ENCODE data around the gene SDC1.

DNA sequence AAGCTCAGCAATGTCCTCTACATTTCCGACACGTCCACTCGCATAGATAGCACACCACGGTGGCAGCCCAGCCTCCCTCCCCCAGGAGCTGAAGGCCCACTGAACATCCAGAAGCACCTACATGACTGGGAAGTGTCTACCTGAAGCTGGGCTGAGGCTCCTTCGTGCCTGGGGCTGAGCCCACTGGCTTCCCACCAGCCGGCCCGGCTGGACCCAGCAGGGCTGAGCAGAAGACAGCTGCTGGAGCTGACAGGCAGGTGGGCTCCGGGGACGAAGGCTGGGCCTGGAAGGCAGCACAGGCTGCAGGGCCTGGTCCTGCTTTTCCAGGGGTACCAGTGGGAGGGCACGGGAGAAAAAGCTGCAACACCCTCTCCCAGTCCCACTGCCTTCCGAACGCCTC is 13.5 kb downstream of the SDC1 start:
- TF ChIP-seq, protein P1, sequence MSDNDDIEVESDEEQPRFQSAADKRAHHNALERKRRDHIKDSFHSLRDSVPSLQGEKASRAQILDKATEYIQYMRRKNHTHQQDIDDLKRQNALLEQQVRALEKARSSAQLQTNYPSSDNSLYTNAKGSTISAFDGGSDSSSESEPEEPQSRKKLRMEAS (IDR thresholded peaks at IDR 0.05): no peak
- TF ChIP-seq FOXM1 (IDR thresholded peaks at IDR 0.05; ENCODE audit: borderline replicate concordance, low read depth) (no peak), CREB1 (IDR thresholded peaks at IDR 0.05; ENCODE audit: low read depth) (no peak), TEAD4 (IDR thresholded peaks at IDR 0.05) (no peak), EP300 (IDR thresholded peaks at IDR 0.05; ENCODE audit: borderline replicate concordance) (no peak), CEBPB (IDR thresholded peaks at IDR 0.05) (no peak), ZBTB7A (IDR thresholded peaks at IDR 0.05; ENCODE audit: low read depth) (no peak), RAD21 (IDR thresholded peaks at IDR 0.05; ENCODE audit: low read depth) (no peak), NFIC (IDR thresholded peaks at IDR 0.05) (no peak), YY1 (IDR thresholded peaks at IDR 0.05; ENCODE audit: low read depth) (no peak), EGR1 (IDR thresholded peaks at IDR 0.05) (no peak), TAF1 (IDR thresholded peaks at IDR 0.05; ENCODE audit: low read depth) (no peak)
- TF ChIP-seq, protein P2, sequence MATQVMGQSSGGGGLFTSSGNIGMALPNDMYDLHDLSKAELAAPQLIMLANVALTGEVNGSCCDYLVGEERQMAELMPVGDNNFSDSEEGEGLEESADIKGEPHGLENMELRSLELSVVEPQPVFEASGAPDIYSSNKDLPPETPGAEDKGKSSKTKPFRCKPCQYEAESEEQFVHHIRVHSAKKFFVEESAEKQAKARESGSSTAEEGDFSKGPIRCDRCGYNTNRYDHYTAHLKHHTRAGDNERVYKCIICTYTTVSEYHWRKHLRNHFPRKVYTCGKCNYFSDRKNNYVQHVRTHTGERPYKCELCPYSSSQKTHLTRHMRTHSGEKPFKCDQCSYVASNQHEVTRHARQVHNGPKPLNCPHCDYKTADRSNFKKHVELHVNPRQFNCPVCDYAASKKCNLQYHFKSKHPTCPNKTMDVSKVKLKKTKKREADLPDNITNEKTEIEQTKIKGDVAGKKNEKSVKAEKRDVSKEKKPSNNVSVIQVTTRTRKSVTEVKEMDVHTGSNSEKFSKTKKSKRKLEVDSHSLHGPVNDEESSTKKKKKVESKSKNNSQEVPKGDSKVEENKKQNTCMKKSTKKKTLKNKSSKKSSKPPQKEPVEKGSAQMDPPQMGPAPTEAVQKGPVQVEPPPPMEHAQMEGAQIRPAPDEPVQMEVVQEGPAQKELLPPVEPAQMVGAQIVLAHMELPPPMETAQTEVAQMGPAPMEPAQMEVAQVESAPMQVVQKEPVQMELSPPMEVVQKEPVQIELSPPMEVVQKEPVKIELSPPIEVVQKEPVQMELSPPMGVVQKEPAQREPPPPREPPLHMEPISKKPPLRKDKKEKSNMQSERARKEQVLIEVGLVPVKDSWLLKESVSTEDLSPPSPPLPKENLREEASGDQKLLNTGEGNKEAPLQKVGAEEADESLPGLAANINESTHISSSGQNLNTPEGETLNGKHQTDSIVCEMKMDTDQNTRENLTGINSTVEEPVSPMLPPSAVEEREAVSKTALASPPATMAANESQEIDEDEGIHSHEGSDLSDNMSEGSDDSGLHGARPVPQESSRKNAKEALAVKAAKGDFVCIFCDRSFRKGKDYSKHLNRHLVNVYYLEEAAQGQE (IDR thresholded peaks at IDR 0.05; ENCODE audit: low read depth): no peak
- TF ChIP-seq, protein P3, sequence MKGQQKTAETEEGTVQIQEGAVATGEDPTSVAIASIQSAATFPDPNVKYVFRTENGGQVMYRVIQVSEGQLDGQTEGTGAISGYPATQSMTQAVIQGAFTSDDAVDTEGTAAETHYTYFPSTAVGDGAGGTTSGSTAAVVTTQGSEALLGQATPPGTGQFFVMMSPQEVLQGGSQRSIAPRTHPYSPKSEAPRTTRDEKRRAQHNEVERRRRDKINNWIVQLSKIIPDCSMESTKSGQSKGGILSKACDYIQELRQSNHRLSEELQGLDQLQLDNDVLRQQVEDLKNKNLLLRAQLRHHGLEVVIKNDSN (IDR thresholded peaks at IDR 0.05): no peak
